Stimulated activated CD4-positive, alpha-beta T cell treated with anti-CD3 and anti-CD28 coated beads, TNF-alpha, amount 100 ng/mL, for 48 hours (primary cell): ENCODE data around the gene SLC1A5.
A peak's percentile ranks its signal among the peaks of the same experiment; 100 is the strongest.

ENCODE experiments used
- DNase-seq, 3 donors: peaks; one replicate each; pipeline ENCODE4 v3.0.0-alpha.2; 2020; ENCODE audit warnings: low read depth in 3 of 3

Gene SLC1A5

GRCh38 chr19:46742926-46743480 is 45.4 kb downstream of the SLC1A5 start:
- DNase-seq = no peak

DNA sequence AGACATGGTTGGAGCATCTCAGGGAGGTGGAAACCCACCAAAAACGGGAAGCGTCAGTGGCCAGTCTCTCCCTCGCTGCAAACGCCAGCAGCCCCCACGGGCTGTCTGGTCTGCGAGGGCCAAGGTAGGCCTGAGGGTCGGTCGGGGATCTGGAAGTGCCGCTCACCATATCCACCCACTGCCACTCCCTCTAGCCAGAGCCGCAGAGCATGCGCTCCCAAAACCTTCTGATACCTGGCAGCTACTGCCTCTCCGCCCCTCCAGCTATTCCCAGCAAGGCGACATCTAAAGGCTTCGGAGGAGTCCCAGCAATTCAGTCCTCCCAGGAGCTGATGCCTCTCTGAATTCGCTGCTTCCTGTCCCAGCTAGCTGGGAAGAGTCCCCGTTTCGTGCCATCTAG is 46.9 kb downstream of the SLC1A5 start:
- no peak for DNase-seq

DNA sequence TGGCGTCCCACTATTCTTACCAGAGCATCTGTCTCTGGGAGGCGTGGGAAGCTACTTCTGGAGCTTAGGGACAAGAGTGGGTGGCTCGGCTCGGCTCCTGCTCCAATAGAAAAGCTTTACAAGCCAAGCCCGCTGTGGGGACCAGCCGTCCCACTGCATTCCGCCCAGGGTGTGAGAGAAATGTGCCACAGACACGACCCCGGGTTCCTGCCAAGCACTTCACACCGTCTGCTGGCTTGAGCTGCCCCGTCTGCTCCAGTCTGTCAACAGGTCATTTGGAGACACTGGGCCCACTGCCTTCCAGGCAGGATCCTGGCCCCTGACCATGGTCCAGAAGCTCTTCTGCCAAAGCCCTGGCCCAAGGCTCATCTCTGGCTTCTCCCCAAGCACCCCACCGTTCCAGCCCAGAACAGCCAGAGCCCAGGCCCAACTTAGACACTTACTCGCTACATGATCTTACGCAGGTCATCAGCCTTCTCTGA is 49.1 kb downstream of the SLC1A5 start:
- no peak for DNase-seq

DNA sequence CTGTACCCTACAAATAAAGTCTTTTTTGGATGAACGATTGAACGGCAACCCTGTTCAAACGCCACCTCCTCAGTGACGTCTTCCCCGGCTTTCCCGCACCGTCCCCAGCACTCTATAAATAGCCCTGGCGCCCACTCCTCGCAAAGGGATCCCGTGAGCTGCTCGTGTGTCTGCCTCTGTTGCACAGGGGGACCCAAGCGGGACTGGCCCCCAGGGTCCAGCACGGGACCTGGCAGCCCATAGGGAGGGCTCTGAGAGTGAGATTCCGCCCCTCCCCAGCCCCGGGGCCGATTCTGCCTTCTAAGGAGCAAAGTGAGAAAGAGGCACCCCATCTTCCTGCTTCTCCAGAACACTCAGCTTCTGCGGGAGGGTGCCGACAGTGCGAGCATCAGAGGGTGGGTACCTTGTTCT is 50.6 kb downstream of the SLC1A5 start:
- no peak for DNase-seq

GRCh38 chr19:46737298-46737654 is 51.1 kb downstream of the SLC1A5 start:
- DNase-seq = no peak

- no peak for DNase-seq
Measured at GRCh38 chr19:46736531-46737297, 51.7 kb downstream of the SLC1A5 start.

DNA sequence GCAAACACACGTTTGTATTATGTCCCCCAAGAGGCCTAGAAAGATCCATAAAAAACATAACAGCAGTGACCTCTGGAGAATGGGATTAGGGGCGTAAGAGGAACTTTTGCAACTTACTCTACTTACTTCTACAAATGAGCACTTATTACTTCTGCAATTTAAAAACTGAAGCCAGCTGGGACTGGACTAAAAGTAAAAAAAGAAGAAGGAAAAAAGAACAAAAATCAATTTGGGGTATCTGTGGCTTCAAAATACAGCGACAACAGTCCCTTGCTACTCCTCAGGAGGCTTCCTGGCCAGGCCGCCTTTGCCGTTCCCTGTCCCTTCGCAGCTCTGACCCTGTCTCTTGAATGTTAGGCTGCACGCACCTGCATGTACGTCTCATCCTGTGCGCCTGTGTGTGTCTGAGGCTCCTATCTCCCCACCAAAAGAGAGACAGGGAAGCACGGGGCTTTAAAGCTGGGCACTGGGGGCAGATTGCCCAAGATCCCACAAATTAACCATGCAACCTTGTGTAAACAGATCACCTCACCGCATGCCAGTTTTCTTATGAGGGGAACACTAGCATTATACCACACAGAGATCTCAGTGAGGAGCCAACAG is 54.6 kb downstream of the SLC1A5 start:
- DNase-seq = no peak

GRCh38 chr19:46732966-46733689 is 55.3 kb downstream of the SLC1A5 start:
- DNase-seq = no peak

GRCh38 chr19:46732172-46732938 is 56.0 kb downstream of the SLC1A5 start:
- no peak for DNase-seq

DNA sequence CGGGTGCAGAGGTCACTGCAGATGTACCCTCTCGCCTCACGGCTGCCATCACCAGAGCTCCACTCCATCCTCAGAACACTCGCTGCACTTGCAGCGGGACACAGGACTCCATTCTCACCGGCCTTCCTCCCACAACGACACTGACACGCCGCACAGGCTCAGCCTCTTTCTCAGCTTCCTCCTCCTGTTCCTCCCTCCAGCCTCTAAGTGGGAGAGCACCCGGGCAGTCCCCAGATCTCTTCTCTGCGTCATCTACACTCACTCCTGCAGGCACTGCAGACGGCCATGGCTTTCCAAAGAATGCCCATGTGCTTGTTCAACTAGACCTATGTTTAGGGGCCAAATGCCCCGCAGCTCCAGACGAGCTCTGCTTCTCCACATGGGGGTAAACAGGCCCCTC is 56.8 kb downstream of the SLC1A5 start:
- no peak for DNase-seq

GRCh38 chr19:46731007-46731501 is 57.3 kb downstream of the SLC1A5 start:
- DNase-seq = no peak

GRCh38 chr19:46730595-46730994 is 57.8 kb downstream of the SLC1A5 start:
- DNase-seq = no peak

GRCh38 chr19:46730187-46730586 is 58.2 kb downstream of the SLC1A5 start:
- no peak for DNase-seq

DNA sequence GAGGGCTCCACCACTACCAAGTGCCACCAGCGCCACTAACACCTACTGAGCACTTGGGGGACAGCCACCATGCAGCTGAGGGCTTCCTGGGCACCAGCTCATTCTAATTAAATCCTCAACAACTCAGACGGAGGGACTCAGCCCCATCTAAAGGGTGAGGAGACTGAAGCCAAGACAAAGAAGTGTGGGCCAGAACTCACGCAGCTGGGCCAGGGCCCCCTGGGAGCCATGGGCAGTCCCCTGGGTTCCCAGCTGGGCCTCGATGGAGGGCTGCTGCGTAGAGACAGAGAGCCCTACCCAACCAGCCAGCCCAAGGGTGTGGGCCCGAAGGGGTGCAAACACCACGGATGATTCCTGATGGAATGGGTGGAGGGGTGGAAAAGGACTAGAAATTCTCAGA is 58.7 kb downstream of the SLC1A5 start:
- DNase-seq = no peak

GRCh38 chr19:46728693-46729339 is 59.6 kb downstream of the SLC1A5 start:
- peak; percentile 54 to 73 (median 71) for DNase-seq

DNA sequence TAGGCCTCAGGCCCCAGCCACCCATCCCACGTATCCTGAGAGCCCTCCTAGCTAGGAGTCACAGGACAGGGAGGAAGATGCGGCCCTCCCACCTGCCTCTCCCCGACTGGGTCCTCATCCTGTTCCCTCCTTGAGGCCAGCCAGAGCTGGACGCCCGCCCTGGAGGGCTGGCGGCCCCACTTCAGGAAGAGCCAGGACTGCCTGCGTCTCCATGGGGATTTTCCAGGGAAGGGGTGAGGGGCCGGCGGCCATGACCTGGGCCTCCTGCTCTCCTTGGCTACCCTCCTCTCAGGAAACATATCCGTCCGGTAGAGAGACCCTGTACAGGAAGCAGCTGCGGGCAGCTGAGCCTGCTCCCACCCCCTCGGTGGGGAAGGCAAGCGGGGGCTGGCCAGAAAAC is 60.2 kb downstream of the SLC1A5 start:
- DNase-seq = no peak

DNA sequence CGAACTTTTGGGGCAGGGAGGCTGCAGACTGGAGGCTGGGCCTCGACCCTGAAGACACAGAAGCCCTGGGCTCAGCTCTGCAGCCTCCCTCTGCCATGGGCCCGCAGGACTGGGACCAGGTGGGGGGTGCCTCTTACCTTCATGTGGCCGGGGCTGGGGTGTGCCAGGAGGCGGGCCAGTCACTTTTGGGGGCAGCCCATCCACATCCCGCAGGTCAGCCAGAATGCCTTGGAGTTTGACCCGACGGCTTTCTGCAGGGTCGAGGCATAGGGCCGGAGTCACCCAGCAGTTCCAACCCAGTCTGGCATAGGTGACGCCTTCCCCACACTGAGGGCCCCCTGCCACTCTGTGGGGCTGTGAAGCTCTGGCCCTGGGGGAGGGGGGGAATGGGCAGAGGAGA is 60.6 kb downstream of the SLC1A5 start:
- no peak for DNase-seq

DNA sequence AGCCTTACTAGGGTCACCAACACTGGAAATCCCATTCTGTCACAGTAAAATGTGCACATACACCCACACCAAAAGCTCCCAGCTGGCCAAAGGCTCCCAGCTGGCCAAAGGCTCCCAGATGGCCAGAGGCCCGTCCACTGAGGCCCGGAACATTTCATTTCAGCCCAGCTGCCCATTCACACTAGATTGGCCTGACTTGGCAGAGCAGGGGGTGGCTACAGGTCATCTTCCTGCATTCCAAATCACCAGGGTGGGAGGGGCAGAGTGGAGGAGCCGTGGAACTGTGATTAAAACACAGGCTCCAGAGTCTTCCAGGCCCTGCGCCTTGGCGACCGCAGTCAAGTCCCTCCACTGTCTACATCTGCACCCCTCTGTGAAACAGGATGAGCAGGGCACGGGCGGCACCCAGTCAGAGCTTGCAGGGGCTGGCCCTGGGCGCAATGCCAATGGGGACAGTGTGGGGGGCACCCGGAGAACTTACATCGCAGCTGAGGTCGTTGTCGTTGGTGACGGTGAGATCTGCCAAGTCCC is 61.4 kb downstream of the SLC1A5 start:
- no peak for DNase-seq

DNA sequence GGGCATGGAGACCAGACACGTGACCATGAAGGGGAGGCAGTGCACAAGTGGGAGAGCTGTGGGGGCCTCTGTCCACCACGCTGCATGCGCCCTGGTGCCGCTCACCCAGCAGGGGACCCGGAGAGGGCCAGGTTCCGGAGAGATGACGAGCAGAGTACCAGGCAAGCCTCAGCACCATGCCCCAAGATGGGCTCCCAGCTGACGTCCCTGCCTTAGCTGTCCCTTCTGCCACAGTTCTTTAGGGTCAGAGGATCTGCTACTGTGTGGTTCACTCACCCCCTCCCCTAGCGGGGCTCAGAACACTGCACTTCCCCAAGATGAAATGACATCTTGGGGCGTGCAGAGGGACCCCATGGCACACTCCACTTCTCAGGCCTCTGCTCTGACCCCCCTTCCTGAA is 61.8 kb downstream of the SLC1A5 start:
- no peak for DNase-seq

- DNase-seq = no peak
Measured at GRCh38 chr19:46725859-46726393, 62.5 kb downstream of the SLC1A5 start.
